GM20000 (cell line): ENCODE measurements around the gene NR1D2.

Experiments
- DNase-seq: peaks from one replicate; pipeline ENCODE4 v3.0.0; 2012; ENCODE audit warnings: low spot score
- TF ChIP-seq, protein P1 (sequence below): IDR thresholded peaks from 2 replicates; pipeline ENCODE4 v1.5.1; 2012; ENCODE audit warnings: mild to moderate bottlenecking, control low read depth; ENCODE audit errors: extremely low read depth, missing control alignments

Gene NR1D2

GRCh38 chr3:23993556-23994243 is 48.6 kb downstream of the NR1D2 start:
- DNase-seq: no peak
- TF ChIP-seq, protein P1, sequence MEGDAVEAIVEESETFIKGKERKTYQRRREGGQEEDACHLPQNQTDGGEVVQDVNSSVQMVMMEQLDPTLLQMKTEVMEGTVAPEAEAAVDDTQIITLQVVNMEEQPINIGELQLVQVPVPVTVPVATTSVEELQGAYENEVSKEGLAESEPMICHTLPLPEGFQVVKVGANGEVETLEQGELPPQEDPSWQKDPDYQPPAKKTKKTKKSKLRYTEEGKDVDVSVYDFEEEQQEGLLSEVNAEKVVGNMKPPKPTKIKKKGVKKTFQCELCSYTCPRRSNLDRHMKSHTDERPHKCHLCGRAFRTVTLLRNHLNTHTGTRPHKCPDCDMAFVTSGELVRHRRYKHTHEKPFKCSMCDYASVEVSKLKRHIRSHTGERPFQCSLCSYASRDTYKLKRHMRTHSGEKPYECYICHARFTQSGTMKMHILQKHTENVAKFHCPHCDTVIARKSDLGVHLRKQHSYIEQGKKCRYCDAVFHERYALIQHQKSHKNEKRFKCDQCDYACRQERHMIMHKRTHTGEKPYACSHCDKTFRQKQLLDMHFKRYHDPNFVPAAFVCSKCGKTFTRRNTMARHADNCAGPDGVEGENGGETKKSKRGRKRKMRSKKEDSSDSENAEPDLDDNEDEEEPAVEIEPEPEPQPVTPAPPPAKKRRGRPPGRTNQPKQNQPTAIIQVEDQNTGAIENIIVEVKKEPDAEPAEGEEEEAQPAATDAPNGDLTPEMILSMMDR: no peak

- no peak for DNase-seq
- TF ChIP-seq, protein P1: no peak
Measured at GRCh38 chr3:23994244-23994569, 49.1 kb downstream of the NR1D2 start.

DNA sequence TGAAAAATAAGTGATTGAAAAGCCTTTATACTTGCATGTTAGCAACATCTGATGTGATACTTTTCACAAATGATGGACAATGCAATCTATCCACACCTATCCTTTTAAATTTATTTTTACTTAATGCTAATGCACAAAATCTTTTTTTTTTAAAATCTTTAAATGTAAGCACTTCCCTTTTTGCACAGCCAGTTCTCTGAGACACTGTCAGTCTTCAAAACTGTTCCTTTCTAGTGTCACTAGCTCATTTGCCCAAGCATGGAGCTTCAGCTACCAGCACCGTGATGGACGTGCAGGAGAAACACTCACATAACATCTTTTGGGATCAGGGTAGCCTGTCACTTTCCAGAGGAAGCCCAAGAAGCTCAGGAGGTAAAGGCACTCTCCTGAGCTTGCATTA is 50.1 kb downstream of the NR1D2 start:
- no peak for DNase-seq
- TF ChIP-seq, protein P1: no peak

DNA sequence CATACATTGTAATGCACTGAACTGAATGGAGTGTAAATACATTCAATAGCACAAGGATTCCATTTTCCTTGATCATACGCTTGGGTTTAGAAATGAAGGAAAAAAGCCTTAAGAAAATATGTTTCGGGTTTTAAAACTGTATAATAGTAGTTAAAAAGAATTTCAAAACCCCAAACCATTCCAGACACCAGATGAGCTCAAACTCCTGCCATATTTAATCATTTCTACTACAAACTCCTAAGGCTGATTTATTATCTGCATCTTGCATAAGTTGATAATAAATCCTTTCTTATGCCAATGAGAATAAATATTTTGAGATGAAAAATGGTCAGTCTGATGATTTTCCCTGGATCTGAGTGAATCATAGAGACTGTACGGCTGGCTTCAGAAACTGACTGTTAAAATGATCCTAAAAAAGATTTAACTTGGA is 51.0 kb downstream of the NR1D2 start:
- TF ChIP-seq, protein P1: no peak
- no peak for DNase-seq

GRCh38 chr3:23999012-23999641 is 54.0 kb downstream of the NR1D2 start:
- peak; percentile 46 for DNase-seq
- TF ChIP-seq, protein P1: peak; percentile 90

DNA sequence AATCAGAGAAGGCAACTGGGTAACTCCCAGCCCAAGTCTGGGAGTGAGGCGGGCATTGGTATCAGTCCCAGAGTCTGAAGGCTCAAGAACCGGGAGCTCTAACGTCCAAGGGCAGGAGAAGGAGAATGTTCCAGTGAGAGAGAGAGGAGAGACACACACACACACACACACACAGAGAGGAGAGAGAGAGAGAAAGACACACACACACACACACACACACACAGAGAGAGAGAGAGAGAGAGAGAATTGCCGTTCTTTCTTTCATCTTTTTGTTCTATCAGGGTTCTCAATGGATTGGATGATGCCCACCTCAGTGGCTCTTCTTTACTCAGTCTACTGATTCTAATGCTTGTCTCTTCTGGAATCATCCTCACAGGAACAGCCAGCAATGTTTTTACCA is 57.0 kb downstream of the NR1D2 start:
- TF ChIP-seq, protein P1: no peak
- DNase-seq: no peak

DNA sequence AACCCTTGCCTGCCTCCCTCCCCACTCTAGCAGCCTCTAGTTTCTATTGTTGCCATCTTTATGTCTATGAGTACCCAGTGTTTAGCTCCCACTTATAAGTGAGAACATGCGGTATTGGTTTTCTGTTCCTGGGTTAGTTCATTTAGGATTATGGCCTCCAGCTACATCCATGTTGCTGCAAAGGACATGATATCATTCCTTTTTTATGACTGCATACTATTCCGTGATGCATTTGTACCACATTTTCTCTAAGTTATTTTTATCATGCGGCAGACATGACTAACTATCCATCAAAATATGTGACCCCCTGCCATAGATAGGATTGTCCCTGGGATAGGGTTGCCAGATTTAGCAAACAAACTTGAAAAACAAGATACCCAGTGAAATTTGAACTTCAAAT is 58.4 kb downstream of the NR1D2 start:
- TF ChIP-seq, protein P1: no peak
- DNase-seq: no peak
